GM23338 (cell line): ENCODE results near the gene SLC6A3. TPM values are rescaled to one million over a fixed set of nuclear protein-coding genes. Genes with fewer than 3 reads are reported as not detected.
"Not testable (repeated sequence)": the region's sequence is repeated elsewhere in the genome, so short reads cannot be mapped to it uniquely, and the experiment has no call there.

Source experiments
- ATAC-seq: fragments of 200-7000 bp; cut with Tn5 transposase; 3 replicates; pipeline ENCODE4 v1.9.1; 2020
- DNase-seq: peaks from one replicate; pipeline ENCODE4 v3.0.0-alpha.2; 2015; ENCODE audit warnings: low spot score
- H2AFZ ChIP-seq: fragments of 200-600 bp; sonication (generic); 2 replicates; pipeline ENCODE4 v1.8.0; 2016; ENCODE audit warnings: antibody characterized with exemption, mild to moderate bottlenecking, moderate library complexity
- H3F3A ChIP-seq: fragments of 200-600 bp; sonication (generic); replicated peaks from 2 replicates; pipeline ENCODE4 v1.8.0; 2017; ENCODE audit warnings: antibody characterized with exemption, mixed run types, low read depth
- H3K27ac ChIP-seq: fragments of 200-600 bp; sonication (generic); 2 replicates; pipeline ENCODE4 v1.6.1; 2016; ENCODE audit warnings: low read depth
- H3K27me3 ChIP-seq: fragments of 200-600 bp; sonication (generic); 2 replicates; pipeline ENCODE4 v1.8.0; 2016; ENCODE audit warnings: mild to moderate bottlenecking, mixed run types, moderate library complexity; ENCODE audit not compliant: insufficient read depth
- H3K36me3 ChIP-seq: fragments of 200-600 bp; sonication (generic); 2 replicates; pipeline ENCODE4 v1.8.0; 2016; ENCODE audit warnings: mild to moderate bottlenecking; ENCODE audit not compliant: insufficient read depth
- H3K4me1 ChIP-seq: fragments of 200-600 bp; sonication (generic); 2 replicates; pipeline ENCODE4 v1.8.0; 2016; ENCODE audit warnings: mild to moderate bottlenecking, moderate library complexity; ENCODE audit not compliant: insufficient read depth
- H3K4me2 ChIP-seq: fragments of 200-600 bp; sonication (generic); 2 replicates; pipeline ENCODE4 v1.7.1; 2017; ENCODE audit warnings: mixed run types
- H3K4me3 ChIP-seq: fragments of 200-600 bp; sonication (generic); 2 replicates; pipeline ENCODE4 v1.6.1; 2016; ENCODE audit warnings: mixed run types
- H3K79me2 ChIP-seq: fragments of 200-600 bp; sonication (generic); replicated peaks from 2 replicates; pipeline ENCODE4 v1.8.0; 2017; ENCODE audit warnings: mild to moderate bottlenecking; ENCODE audit not compliant: insufficient read depth
- H3K9me2 ChIP-seq: fragments of 200-600 bp; sonication (generic); 2 replicates; pipeline ENCODE4 v1.8.0; 2017; ENCODE audit not compliant: insufficient read depth
- H4K20me1 ChIP-seq: fragments of 200-600 bp; sonication (generic); replicated peaks from 2 replicates; pipeline ENCODE4 v1.8.0; 2017; ENCODE audit warnings: mild to moderate bottlenecking; ENCODE audit not compliant: insufficient read depth
- H3K27ac Mint-ChIP-seq: 2 replicates; pipeline ENCODE4 v1.8.0; 2020; ENCODE audit warnings: inconsistent platforms, mild to moderate bottlenecking, moderate library complexity, mixed read lengths
- H3K27me3 Mint-ChIP-seq: 3 replicates; pipeline ENCODE4 v1.8.0; 2022; ENCODE audit warnings: low read depth, mild to moderate bottlenecking, moderate library complexity, mixed read lengths, inconsistent platforms; ENCODE audit not compliant: insufficient read depth, poor library complexity
- H3K36me3 Mint-ChIP-seq: 3 replicates; pipeline ENCODE4 v1.8.0; 2021; ENCODE audit warnings: low read depth, mild to moderate bottlenecking, inconsistent platforms, moderate library complexity, mixed read lengths
- H3K4me1 Mint-ChIP-seq: 3 replicates; pipeline ENCODE4 v1.8.0; 2020; ENCODE audit warnings: mild to moderate bottlenecking, inconsistent platforms, mixed read lengths
- H3K4me3 Mint-ChIP-seq: 3 replicates; pipeline ENCODE4 v1.8.0; 2021; ENCODE audit warnings: moderate library complexity, mild to moderate bottlenecking, inconsistent platforms, mixed read lengths
- H3K9me3 Mint-ChIP-seq: 3 replicates; pipeline ENCODE4 v1.8.0; 2020; ENCODE audit warnings: moderate library complexity, mild to moderate bottlenecking, inconsistent platforms, mixed read lengths
- CREB1 ChIP-seq: fragments of 250-450 bp; sonication (Bioruptor Pico); IDR thresholded peaks from 2 replicates; pipeline ENCODE4 v1.5.0; 2020; ENCODE audit warnings: low read depth, mild to moderate bottlenecking, moderate library complexity
- EZH2phosphoT487 ChIP-seq: fragments of 200-600 bp; sonication (generic); IDR thresholded peaks from one replicate; pipeline ENCODE4 v1.8.1; 2018; ENCODE audit warnings: antibody characterized with exemption; ENCODE audit not compliant: unreplicated experiment
- polyA plus RNA-seq: library from polyadenylated mRNA; unstranded; fragments of >200 nt; fragmentation: Nextera tagmentation; extraction: Ambion mirVana; gene quantifications from 2 replicates; pipeline ENCODE4 v1.2.1, GENCODE V29; 2016
- total RNA-seq: library from RNA; depleted of rRNA; stranded (reverse); fragments of >200 nt; shearing (Covaris generic); gene quantifications from 2 replicates; pipeline ENCODE4 v1.2.3, GENCODE V29; 2014
- TF ChIP-seq, protein P1 (sequence below): fragments of 250-450 bp; sonication (Bioruptor Pico); IDR thresholded peaks from 2 replicates; pipeline ENCODE4 v1.5.0; 2020; ENCODE audit warnings: mild to moderate bottlenecking, moderate library complexity

SLC6A3 gene
- total and polyA plus RNA-seq, 2 experiments from 2014 or later, result 0.76 to 1.0 TPM

DNA sequence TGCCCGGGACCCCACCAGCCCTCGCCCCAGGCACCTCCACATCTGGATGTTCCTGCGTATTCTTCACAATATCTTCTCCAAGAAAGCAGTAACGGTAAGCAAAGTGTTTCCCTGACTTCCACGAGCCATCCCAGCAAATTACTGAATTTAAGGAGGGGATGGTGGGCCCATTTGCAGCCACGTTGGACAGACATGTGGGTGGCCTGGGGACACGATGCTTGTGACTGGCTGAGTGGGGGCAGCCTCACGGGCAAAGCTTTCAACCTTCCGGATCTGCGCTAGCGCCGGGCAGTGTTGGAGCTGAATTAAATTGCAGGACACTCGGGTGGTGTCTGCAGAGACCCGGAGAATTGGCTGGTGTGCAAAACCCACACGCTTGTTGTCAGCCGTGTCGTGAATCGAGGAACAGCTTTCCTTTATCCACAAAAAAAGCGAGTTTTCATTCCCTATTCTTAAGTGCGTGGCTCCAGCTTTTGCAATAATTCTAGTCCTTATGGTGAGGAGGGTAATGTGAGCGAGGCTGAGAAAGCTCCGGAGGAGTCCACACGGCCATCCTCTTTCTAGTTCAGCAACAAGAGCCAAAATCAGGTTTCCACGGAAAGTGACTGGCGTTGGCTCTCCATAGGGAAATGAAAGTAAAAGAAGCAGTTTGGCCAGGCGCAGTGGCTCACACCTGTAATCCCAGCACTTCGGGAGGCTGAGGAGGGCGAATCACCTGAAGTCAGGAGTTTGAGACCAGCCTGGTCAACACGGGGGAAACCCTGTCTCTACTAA lies 82.8 kb downstream of the SLC6A3 start (continued):
- TF ChIP-seq, protein P1, sequence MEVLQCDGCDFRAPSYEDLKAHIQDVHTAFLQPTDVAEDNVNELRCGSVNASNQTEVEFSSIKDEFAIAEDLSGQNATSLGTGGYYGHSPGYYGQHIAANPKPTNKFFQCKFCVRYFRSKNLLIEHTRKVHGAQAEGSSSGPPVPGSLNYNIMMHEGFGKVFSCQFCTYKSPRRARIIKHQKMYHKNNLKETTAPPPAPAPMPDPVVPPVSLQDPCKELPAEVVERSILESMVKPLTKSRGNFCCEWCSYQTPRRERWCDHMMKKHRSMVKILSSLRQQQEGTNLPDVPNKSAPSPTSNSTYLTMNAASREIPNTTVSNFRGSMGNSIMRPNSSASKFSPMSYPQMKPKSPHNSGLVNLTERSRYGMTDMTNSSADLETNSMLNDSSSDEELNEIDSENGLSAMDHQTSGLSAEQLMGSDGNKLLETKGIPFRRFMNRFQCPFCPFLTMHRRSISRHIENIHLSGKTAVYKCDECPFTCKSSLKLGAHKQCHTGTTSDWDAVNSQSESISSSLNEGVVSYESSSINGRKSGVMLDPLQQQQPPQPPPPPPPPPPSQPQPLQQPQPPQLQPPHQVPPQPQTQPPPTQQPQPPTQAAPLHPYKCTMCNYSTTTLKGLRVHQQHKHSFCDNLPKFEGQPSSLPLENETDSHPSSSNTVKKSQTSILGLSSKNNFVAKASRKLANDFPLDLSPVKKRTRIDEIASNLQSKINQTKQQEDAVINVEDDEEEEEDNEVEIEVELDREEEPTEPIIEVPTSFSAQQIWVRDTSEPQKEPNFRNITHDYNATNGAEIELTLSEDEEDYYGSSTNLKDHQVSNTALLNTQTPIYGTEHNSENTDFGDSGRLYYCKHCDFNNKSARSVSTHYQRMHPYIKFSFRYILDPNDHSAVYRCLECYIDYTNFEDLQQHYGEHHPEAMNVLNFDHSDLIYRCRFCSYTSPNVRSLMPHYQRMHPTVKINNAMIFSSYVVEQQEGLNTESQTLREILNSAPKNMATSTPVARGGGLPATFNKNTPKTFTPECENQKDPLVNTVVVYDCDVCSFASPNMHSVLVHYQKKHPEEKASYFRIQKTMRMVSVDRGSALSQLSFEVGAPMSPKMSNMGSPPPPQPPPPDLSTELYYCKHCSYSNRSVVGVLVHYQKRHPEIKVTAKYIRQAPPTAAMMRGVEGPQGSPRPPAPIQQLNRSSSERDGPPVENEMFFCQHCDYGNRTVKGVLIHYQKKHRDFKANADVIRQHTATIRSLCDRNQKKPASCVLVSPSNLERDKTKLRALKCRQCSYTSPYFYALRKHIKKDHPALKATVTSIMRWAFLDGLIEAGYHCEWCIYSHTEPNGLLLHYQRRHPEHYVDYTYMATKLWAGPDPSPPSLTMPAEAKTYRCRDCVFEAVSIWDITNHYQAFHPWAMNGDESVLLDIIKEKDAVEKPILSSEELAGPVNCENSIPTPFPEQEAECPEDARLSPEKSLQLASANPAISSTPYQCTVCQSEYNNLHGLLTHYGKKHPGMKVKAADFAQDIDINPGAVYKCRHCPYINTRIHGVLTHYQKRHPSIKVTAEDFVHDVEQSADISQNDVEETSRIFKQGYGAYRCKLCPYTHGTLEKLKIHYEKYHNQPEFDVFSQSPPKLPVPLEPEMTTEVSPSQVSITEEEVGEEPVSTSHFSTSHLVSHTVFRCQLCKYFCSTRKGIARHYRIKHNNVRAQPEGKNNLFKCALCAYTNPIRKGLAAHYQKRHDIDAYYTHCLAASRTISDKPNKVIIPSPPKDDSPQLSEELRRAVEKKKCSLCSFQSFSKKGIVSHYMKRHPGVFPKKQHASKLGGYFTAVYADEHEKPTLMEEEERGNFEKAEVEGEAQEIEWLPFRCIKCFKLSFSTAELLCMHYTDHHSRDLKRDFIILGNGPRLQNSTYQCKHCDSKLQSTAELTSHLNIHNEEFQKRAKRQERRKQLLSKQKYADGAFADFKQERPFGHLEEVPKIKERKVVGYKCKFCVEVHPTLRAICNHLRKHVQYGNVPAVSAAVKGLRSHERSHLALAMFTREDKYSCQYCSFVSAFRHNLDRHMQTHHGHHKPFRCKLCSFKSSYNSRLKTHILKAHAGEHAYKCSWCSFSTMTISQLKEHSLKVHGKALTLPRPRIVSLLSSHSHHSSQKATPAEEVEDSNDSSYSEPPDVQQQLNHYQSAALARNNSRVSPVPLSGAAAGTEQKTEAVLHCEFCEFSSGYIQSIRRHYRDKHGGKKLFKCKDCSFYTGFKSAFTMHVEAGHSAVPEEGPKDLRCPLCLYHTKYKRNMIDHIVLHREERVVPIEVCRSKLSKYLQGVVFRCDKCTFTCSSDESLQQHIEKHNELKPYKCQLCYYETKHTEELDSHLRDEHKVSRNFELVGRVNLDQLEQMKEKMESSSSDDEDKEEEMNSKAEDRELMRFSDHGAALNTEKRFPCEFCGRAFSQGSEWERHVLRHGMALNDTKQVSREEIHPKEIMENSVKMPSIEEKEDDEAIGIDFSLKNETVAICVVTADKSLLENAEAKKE, result no peak

DNA sequence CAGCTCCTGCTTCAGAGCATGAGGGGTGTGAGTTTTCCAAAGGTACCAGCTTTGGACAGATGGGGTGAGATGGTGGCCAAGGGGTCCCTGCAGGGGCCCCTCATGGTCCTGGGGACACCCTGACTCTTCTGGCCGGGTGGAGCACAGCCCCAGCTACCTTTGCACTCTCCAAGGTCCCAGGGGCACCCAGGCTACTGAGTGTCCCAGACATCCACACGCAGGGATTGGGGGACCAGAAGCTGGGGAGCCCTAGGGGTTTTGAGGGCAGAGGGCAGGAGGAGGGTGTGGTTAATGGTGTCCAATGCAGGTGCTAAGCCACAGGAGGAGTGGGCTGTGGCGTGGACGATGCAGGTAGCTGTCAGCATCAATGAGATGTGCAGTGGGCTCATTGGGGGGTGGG lies 84.4 kb downstream of the SLC6A3 start:
- Histone ChIP-seq H3K36me3 (no peaks in the 10 kb centered on the region), H3K27ac (no peak overlapping the region), H2AFZ (no peak overlapping the region), H3K4me3 (no peak overlapping the region), H3K79me2 (no peaks in the 10 kb centered on the region), H3K4me2 (no peak overlapping the region), H3K4me1 (no peaks in the 10 kb centered on the region; the same call in 1 of the 2 replicates), H3K27me3 (no peaks in the 10 kb centered on the region), H3F3A (no peaks in the 10 kb centered on the region), H4K20me1 (no peaks in the 10 kb centered on the region), H3K9me2 (no peaks in the 10 kb centered on the region)
- H3K27ac Mint-ChIP-seq, result no peak overlapping the region
- no peaks in the 10 kb centered on the region for H3K36me3 Mint-ChIP-seq
- H3K4me3 Mint-ChIP-seq, result no peak overlapping the region
- H3K4me1 Mint-ChIP-seq, result peaks cover 12% of the 10 kb centered on the region; the same call in 2 of the 3 replicates
- H3K27me3 Mint-ChIP-seq, result peaks cover 17% of the 10 kb centered on the region
- DNase-seq (no peak), ATAC-seq (no peak)
- H3K9me3 Mint-ChIP-seq, result no peaks in the 10 kb centered on the region; the same call in 2 of the 3 replicates
- no peak for TF ChIP-seq EZH2phosphoT487
- TF ChIP-seq CREB1 (CRISPR knock-in tag), result no peak

DNA sequence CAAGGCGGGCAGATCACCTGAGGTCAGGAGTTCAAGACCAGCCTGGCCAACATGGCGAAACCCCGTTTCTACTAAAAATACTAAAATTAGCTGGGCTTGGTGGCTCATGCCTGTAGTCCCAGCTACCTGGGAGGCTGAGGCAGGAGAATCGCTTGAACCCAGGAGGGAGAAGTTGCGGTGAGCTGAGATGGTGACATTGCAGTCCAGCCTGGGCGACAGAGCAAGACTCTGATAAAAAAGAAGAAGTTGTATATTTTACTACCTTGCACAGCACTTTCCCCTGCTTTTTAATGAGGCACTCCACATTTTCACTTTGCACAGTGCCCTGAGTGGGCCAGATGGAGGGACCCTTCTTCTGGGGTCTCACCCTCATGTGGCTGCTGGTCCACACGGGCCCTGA lies 84.9 kb downstream of the SLC6A3 start:
- H3K27me3 Mint-ChIP-seq, result peaks cover 14% of the 10 kb centered on the region
- ATAC-seq, result not testable (repeated sequence)

More for the DNA sequence above, 84.9 kb downstream of the SLC6A3 start:
- H3K27ac ChIP-seq, H3K36me3 Mint-ChIP-seq, H3K9me2 ChIP-seq, DNase-seq, H3K36me3 ChIP-seq, H3K9me3 Mint-ChIP-seq, H3K27me3 ChIP-seq, H3K4me1 ChIP-seq, H4K20me1 ChIP-seq, H3K27ac Mint-ChIP-seq, H3K79me2 ChIP-seq, H2AFZ ChIP-seq, H3K4me3 Mint-ChIP-seq, H3K4me2 ChIP-seq, H3F3A ChIP-seq, H3K4me3 ChIP-seq: not testable (repeated sequence)
- peaks cover 12% of the 10 kb centered on the region; the same call in 2 of the 3 replicates for H3K4me1 Mint-ChIP-seq
